Mesothelial cell of epicardium (in vitro differentiated cells): ENCODE measurements around the gene RAD51B. TPM values are rescaled to one million over a fixed set of nuclear protein-coding genes. Genes with fewer than 3 reads are reported as not detected.

Experiments used
- DNase-seq, 2 experiments: peaks; one replicate each; pipeline ENCODE4 v3.0.0; 2021; ENCODE audit warnings: low spot score in 2 of 2; ENCODE audit not compliant: unreplicated experiment in 2 of 2
- H3K27ac Mint-ChIP-seq: 2 replicates; pipeline ENCODE4 v1.8.0; 2021; ENCODE audit warnings: mixed read lengths
- H3K27me3 Mint-ChIP-seq: 2 replicates; pipeline ENCODE4 v1.8.0; 2021; ENCODE audit warnings: low read depth, mixed read lengths
- H3K36me3 Mint-ChIP-seq: 2 replicates; pipeline ENCODE4 v1.8.0; 2021; ENCODE audit warnings: mixed read lengths
- H3K4me1 Mint-ChIP-seq: 2 replicates; pipeline ENCODE4 v1.8.0; 2021; ENCODE audit warnings: mixed read lengths
- H3K4me3 Mint-ChIP-seq: 2 replicates; pipeline ENCODE4 v1.8.0; 2021; ENCODE audit warnings: mild to moderate bottlenecking, moderate library complexity, mixed read lengths
- H3K9me3 Mint-ChIP-seq: 2 replicates; pipeline ENCODE4 v1.8.0; 2021; ENCODE audit warnings: mixed read lengths
- total RNA-seq: library from RNA; stranded (reverse); gene quantifications from 3 replicates; pipeline ENCODE4 v1.2.1, GENCODE V29; 2021
- TF ChIP-seq, protein P1 (sequence below): fragments of 200-600 bp; sonication (generic); IDR thresholded peaks from one replicate; pipeline ENCODE4 v1.5.0; 2021; ENCODE audit warnings: antibody characterized with exemption; ENCODE audit not compliant: unreplicated experiment

Gene RAD51B
- total RNA-seq, 1 donor from 2014 or later = 34.7 TPM

DNA sequence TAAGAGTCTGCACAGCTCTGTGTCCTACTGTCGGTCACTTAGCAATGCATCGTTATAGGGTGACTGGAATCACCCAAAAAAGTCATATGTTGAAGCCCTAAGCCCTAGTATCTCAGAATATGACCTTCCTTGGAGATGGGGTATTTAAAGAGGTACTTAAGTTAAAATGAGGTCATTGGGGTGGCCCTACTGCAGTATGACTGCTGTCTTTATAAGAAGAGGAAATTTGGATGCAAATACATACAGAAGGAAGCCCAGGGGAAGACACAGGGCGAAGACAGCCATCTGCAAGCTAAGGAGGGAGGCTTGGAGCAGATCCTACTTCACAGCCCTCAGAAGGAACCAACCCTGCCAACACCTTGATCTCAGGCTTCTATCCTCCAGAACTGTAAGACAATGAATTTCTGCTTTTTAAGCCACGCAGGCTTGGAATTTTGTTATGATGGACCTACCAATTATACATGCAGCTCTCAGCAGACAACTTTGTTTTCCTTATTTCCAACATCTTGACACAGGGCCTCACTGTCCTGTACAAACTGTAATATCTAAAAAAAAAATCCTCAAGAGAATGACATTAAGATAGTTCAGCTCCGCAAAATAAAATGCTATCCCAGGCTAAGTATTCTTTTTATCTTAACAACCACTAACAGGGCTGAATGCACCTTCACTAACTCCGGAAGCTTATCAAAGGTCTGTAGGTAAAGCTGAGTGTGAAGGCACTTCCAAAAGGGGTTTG is 932.9 kb downstream of the RAD51B start:
- Mint-ChIP-seq H3K36me3 (no peaks in the 10 kb centered on the region), H3K27ac (peak overlapping the region; percentile 89), H3K4me3 (no peak overlapping the region), H3K4me1 (peaks cover 83% of the 10 kb centered on the region), H3K9me3 (no peaks in the 10 kb centered on the region), H3K27me3 (no peaks in the 10 kb centered on the region)
- no peak for DNase-seq
- TF ChIP-seq, protein P1, sequence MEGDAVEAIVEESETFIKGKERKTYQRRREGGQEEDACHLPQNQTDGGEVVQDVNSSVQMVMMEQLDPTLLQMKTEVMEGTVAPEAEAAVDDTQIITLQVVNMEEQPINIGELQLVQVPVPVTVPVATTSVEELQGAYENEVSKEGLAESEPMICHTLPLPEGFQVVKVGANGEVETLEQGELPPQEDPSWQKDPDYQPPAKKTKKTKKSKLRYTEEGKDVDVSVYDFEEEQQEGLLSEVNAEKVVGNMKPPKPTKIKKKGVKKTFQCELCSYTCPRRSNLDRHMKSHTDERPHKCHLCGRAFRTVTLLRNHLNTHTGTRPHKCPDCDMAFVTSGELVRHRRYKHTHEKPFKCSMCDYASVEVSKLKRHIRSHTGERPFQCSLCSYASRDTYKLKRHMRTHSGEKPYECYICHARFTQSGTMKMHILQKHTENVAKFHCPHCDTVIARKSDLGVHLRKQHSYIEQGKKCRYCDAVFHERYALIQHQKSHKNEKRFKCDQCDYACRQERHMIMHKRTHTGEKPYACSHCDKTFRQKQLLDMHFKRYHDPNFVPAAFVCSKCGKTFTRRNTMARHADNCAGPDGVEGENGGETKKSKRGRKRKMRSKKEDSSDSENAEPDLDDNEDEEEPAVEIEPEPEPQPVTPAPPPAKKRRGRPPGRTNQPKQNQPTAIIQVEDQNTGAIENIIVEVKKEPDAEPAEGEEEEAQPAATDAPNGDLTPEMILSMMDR = no peak

DNA sequence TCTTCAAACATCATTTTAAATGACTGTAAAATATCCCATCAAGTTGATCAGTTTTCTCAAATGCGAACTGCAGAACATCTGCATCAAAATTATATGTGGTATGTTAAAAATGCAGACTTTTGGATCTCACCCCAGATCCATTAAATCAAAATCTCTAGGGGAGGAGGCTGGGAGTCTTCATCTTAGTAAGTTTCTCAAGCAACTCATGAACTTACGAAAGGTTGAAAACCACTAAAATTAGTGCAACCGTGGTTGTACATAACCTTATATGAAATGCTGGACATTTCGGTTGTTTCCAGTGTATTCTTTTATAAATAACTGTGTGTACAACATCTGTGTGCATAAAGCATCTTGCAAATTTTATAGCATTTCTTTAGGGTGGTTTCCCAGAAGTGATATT is 934.1 kb downstream of the RAD51B start:
- TF ChIP-seq, protein P1 = no peak
- Mint-ChIP-seq H3K36me3 (no peaks in the 10 kb centered on the region), H3K27ac (peak overlapping the region; percentile 89), H3K4me1 (peaks cover 79% of the 10 kb centered on the region), H3K4me3 (no peak overlapping the region), H3K27me3 (no peaks in the 10 kb centered on the region), H3K9me3 (no peaks in the 10 kb centered on the region)
- DNase-seq = no peak

DNA sequence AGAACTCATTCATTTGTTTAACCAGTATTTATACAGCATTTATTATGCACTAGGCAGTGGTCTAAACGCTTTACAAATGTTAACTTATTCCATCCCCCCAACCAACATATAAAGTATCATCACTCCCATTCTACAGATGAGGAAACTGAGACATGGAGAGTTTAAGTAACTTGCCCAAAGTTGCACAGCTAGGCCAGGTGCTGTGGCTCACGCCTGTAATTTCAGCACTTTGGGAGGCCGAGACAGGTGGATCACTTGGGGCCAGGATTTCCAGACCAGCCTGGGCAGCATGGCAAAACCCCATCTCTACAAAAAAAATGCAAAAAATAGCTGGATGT is 935.4 kb downstream of the RAD51B start:
- TF ChIP-seq, protein P1 = no peak
- H3K36me3 Mint-ChIP-seq = no peaks in the 10 kb centered on the region
- peaks cover 79% of the 10 kb centered on the region for H3K4me1 Mint-ChIP-seq
- no peak overlapping the region for H3K4me3 Mint-ChIP-seq
- H3K9me3 Mint-ChIP-seq = no peaks in the 10 kb centered on the region
- H3K27ac Mint-ChIP-seq = no peak overlapping the region
- H3K27me3 Mint-ChIP-seq = no peaks in the 10 kb centered on the region
- DNase-seq = no peak

DNA sequence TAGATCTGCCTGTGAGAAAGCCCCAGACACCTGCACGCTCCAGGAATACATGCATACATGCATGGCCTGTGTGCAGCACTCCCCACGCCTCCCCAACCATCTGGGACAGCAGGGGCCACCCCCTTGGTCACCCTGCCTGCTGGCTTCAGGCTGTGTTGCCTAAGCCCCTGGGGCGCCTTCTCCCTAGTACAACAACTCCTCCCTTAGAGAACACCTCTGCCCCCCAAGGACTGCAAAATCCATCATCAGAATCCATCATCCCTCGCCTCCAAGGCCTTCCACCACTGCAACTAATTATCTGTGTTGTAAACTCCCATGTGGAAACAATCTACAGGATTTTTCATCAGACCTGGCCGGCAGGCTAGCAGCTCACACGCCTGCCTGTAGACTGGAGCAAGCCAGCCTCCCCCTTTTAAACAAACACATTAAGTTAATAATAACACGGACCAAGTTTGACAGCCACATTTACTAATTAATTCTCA is 936.5 kb downstream of the RAD51B start:
- no peaks in the 10 kb centered on the region for H3K36me3 Mint-ChIP-seq
- TF ChIP-seq, protein P1 = no peak
- no peaks in the 10 kb centered on the region for H3K27me3 Mint-ChIP-seq
- DNase-seq = no peak
- H3K4me3 Mint-ChIP-seq = no peak overlapping the region
- peaks cover 84% of the 10 kb centered on the region for H3K4me1 Mint-ChIP-seq
- peak overlapping the region; percentile 48 for H3K27ac Mint-ChIP-seq
- no peaks in the 10 kb centered on the region for H3K9me3 Mint-ChIP-seq

DNA sequence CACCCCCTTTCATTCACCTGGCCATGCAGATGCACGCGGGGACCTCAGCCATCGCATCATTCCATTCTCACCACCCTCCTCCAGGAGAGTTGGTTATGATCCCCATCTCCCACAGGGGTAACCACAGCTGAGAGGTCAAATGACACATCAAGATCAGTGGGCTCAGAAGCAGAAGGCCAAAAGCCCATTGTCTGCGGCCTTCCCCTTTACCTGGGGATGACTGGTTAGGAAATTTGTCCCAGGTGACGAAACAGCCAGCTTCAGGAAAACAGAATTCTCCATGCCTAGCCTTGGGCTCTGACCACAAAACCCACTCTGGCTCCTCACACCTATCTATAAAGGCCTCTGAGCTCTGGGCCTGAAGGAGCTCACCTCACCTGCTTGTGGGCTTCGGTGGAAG is 937.2 kb downstream of the RAD51B start:
- Mint-ChIP-seq H3K4me3 (no peak overlapping the region), H3K4me1 (peaks cover 86% of the 10 kb centered on the region), H3K27me3 (no peaks in the 10 kb centered on the region), H3K27ac (no peak overlapping the region), H3K36me3 (no peaks in the 10 kb centered on the region), H3K9me3 (no peaks in the 10 kb centered on the region)
- no peak for DNase-seq
- TF ChIP-seq, protein P1 = no peak
